ENCODE results near the gene PDCD1.
"Not testable (repeated sequence)": the region's sequence is repeated elsewhere in the genome, so short reads cannot be mapped to it uniquely, and the experiment has no call there.

Gene PDCD1

GRCh38 chr2:241877197-241877685 lies 18.5 kb upstream of the PDCD1 start:
- no peak for FAIRE-seq

GRCh38 chr2:241876528-241877196 lies 18.0 kb upstream of the PDCD1 start:
- FAIRE-seq, result no peak

- FAIRE-seq, result not testable (repeated sequence)
These were observed 17.2 kb upstream of the PDCD1 start for GRCh38 chr2:241875754-241876527.

GRCh38 chr2:241874277-241874925 lies 15.7 kb upstream of the PDCD1 start:
- FAIRE-seq, result no peak

GRCh38 chr2:241873803-241874110 lies 15.1 kb upstream of the PDCD1 start:
- no peak for FAIRE-seq

- no peak for FAIRE-seq
These were observed 14.5 kb upstream of the PDCD1 start for GRCh38 chr2:241873081-241873802.

GRCh38 chr2:241872313-241872642 lies 13.6 kb upstream of the PDCD1 start:
- no peak for FAIRE-seq

GRCh38 chr2:241871538-241872312 lies 13.0 kb upstream of the PDCD1 start:
- FAIRE-seq, result no peak

GRCh38 chr2:241870611-241871537 lies 12.2 kb upstream of the PDCD1 start:
- FAIRE-seq, result no peak

- no peak for FAIRE-seq
These were observed 11.4 kb upstream of the PDCD1 start for GRCh38 chr2:241870081-241870541.

GRCh38 chr2:241869087-241869961 lies 10.6 kb upstream of the PDCD1 start, which contains the start of gene RTP5:
Gene RTP5 (plus strand): TSS chr2:241869729. CDS start chr2:241869757, 28 bp downstream.
- FAIRE-seq, result no peak

GRCh38 chr2:241868661-241869081 lies 10.0 kb upstream of the PDCD1 start:
- no peak for FAIRE-seq

GRCh38 chr2:241867776-241868420 lies 9.2 kb upstream of the PDCD1 start:
- no peak for FAIRE-seq

- FAIRE-seq, result no peak
These were observed 8.3 kb upstream of the PDCD1 start for GRCh38 chr2:241866790-241867645.

- no peak for FAIRE-seq
These were observed 7.5 kb upstream of the PDCD1 start for GRCh38 chr2:241865957-241866789.

- FAIRE-seq, result no peak
These were observed 6.8 kb upstream of the PDCD1 start for GRCh38 chr2:241865416-241865956.

GRCh38 chr2:241864850-241865213 lies 6.1 kb upstream of the PDCD1 start:
- FAIRE-seq, result no peak

All from A204.1 (cell line).